ENCODE data around the gene HTR2C.
"Not testable (repeated sequence)": the region's sequence is repeated elsewhere in the genome, so short reads cannot be mapped to it uniquely, and the experiment has no call there.

The HTR2C gene

DNA sequence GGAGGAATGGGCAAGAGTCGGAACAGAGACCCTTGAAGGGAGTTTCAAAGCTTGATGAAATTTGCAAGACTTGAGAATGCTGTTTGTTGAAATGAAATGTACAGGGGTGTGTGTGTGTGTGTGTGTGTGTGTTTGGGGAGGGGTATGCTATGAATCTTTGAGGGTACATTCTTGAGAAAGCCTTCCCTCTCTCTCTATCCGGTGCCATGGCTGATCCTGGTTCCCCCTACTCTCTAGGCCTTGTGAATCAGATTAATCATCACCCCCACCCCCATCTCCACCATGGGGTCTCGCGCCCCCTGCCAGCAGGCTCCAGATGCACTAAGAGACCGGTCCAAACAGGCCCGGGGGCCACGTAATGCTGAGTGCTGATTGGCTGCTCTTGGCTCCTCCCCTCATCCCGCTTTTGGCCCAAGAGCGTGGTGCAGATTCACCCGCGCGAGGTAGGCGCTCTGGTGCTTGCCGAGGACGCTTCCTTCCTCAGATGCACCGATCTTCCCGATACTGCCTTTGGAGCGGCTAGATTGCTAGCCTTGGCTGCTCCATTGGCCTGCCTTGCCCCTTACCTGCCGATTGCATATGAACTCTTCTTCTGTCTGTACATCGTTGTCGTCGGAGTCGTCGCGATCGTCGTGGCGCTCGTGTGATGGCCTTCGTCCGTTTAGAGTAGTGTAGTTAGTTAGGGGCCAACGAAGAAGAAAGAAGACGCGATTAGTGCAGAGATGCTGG is at the start of gene HTR2C:
TSS of gene HTR2C (plus strand) at position 441 of the 729 bp plus-strand sequence. CDS start 142,851 bp downstream, outside the sequence.
- no peak for DNase-seq (ENCODE audit: low read depth in 2 of 2)

DNA sequence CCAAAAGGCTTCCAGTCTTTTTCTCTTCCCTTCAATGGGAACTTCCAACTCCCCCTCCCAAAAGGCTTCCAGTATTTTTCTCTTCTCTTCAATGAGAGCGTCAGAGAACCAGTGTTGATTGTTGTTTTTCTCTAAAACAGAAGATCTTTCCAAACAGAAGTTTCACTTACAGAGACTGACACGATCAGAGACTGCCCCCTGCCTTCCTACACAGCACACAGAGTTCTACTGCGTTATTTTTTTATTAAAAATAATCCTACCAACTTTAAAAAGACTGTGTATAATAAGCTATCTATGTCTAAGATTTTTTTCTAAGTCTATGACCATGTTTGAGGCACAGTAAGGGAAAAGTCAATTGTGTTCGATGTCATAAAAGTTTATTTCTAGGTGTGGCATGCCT is 3.5 kb upstream of the HTR2C start:
- DNase-seq (ENCODE audit: low read depth in 2 of 2) = no peak

DNA sequence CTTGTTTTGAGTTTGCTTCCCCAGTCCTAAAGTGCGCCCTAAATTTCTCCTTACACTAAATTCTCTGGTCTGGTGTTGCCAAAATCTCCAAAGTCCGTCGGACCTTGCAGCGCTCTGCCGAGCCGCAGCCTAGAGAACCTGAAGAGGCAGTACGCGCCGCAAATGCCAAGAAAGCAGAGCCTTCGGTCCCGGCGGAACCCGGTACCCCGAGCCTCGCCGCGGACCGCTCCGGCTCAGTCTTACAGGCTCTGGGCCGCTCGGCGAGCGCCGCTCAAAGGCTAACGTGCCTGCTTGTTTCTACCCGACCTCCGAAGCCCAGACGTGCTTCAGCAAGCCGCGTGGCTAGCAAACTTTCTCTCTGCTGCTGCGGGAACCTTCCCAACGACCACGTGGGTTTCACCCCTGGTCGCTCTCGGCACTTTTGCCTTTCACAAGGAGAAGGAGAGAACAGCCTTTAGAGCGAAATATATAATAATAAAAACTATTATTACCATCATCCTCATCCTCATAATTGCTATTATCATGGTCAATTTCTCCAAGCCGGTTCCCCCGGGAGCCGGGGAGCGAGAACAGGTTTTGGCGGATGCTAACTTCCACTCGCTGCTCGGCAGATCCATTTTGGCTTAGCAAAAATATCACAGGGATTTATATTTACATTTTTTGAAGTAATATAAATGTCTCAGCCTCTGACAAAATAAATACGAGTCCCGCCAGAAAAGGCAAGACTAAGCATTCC is 2.2 kb upstream of the HTR2C start:
- DNase-seq (ENCODE audit: low read depth in 2 of 2) = no peak

DNA sequence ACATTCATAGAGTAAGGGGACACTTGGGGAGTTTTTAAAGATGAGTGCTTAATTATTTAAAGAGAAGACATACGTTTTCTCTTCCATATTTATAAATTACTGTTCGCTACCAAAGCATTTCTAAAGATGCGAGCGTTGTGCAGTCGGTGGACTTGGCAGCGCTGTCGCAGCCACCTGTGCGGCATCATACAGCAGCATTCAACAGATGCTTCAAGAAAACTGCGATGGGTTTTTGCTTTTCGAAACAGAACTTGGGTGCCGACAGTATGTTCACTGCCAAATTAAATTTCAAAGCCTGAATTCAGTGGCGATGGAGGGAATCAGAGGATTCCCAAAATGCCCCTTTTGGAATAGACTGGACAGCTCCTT is 1.6 kb upstream of the HTR2C start:
- no peak for DNase-seq (ENCODE audit: low read depth in 2 of 2)

DNA sequence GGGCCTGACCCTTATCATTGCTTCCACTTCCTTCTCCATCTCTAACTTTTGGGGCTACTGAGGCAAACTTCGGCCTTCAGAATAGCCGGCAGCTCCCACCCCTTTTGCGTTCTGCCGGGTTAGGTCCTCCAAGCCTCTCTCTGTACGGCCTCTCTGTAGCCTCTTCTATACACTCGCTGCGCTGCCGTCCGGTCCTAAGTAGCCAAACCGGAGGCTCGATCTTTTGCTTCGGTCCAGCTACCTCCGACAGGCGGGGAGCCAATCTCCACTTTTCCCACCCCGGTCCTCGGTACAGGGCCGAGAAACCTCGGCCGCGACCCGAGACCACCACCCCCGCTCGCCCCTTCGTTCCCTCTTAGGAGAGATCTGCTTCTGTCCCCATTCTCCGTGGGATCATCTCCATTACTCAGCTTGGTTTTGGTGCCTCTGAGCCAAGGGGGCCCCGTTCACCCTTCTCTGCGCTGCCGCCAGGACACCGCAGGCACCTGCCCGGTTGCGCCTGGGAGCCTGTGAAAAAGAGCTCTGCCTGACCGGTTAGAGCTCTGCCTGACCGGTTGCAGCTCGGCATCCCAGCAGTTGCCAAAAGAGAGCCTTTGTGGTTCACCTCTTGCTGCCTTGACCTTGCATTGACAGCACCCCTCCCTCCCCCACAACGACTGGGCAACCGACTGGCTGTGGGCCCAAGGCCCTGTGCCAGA is 1.0 kb upstream of the HTR2C start:
- no peak for DNase-seq (ENCODE audit: low read depth in 2 of 2)

DNA sequence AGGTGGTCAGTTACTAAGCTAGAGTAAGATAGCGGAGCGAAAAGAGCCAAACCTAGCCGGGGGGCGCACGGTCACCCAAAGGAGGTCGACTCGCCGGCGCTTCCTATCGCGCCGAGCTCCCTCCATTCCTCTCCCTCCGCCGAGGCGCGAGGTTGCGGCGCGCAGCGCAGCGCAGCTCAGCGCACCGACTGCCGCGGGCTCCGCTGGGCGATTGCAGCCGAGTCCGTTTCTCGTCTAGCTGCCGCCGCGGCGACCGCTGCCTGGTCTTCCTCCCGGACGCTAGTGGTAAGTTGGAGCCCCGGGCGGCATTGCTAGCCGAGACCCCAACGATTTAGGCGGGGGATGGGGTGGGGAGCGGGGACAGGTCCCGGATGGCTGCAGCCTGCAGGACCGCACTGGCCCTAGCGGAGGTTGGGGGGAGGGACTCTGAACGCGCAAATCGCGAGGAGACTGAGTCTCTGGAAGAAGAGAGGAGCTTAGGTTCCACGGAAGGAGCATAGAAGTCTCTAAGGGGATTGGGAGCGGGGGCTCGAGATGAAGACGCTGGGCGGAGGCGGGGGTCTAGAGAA is 573 bp downstream of the HTR2C start:
- no peak for DNase-seq (ENCODE audit: low read depth in 2 of 2)

DNA sequence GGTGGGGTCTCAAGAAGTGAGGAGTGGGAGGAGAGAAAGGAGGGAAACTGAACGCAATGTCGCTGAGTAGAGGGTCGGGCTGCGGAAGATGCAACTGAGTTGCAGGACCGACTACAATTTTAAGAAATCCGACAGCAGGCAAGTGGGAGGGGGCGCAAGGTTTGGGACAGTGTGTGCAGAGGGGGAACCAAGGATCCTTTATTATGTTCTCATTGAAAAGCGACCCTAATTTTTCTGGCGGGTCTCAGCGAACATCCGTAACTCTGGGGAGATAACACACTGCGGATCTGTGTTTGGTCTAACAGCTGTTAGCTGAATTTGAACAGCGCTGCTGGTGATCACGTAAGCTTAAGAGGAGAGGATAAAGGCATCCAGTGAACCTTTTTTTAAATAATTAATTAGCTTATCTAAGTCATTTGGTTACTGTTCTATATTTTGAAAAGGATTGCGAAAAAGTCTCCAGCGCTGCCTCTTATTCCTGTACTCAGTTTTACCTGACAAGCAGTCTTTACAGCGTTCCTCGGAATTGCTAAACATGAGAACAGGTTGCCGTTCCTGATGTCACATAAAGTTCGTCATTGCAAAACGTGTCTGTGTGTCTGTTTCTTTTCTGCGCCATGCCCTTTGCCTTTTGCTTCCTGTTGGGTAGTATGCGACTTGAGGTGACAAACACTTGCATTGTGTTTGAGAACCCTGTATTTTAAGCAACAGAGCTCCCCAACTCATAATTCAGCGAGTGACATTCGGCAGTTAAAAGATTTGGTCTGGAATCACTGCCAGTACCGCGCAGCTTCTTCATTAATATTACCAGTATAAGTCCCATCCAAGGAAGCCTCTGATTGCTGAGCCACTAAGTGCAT is 1.3 kb downstream of the HTR2C start:
- DNase-seq (ENCODE audit: low read depth in 2 of 2) = no peak

DNA sequence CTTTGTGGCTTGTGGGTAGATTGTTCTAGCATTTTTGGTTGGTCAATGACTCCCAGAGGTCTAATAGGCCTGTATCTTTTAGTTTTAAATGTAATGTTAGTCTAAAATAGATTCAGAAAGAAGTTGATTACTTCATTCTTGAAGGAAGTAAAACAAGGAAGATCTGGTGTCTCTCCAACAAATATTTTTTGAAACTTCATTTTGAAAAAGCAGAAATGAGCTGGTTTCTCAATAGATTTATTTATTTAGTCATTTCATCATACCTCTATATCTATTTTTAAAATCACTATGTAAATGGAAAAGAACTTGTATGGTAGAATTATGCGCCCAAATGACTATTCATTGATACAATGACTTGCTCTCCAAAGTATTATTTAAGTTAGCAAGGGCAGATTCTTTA is 7.2 kb downstream of the HTR2C start:
- no peak for DNase-seq (ENCODE audit: low read depth in 2 of 2)

DNA sequence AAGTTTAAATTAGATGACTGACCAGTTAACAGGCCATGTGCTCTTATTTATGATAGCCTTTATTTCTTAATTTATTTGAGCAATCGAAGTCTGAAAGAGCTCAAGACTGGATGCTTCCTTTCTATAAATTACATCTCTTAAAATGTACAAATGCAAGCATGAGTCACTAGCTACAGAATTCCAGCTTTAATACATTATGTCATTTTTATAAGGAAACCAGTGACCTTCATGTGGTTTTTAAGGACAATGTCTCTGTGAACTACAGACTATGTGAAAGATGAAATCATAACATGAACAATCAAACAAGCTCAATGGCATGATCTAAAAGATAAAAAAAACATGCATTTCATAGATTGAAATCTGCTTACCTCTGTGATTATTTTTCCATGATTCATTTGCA is 15.4 kb downstream of the HTR2C start:
- DNase-seq (ENCODE audit: low read depth in 2 of 2) = no peak

DNA sequence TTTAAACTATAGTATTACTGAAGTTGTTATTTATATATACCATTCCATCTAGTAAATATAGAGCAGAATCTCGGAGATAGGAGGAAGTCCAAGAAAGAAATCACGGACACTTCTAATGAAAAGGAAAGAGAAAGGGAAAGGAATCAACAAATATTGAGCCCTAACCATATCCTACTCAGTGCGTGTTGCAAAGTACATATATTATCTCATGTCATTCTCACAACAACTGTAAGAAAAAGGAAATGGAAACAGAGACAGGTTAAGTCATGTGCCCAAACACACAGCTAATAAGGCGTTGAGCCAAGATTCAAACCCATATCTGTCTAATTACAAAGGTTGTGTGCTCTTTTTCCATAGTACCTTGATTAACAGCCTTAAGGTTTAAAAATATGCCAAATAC is 16.0 kb downstream of the HTR2C start:
- DNase-seq (ENCODE audit: low read depth in 2 of 2) = no peak

DNA sequence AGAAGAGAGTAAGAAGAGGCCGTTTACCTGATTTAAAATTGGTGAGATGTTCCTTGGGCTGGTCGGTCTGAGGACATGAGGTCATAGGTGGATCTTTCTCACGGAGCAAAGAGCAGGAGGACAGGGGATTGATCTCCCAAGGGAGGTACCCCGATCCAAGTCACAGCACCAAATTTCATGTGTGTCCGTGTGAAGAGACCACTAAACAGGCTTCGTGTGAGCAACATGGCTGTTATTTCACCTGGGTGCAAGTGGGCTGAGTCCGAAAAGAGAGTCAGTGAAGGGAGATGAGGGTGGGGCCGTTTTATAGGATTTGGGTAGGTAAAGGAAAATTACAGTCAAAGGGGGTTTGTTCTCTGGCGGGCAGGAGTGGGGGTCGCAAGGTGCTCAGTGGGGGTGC is 22.7 kb downstream of the HTR2C start:
- not testable (repeated sequence) for DNase-seq (ENCODE audit: low read depth in 2 of 2)

DNA sequence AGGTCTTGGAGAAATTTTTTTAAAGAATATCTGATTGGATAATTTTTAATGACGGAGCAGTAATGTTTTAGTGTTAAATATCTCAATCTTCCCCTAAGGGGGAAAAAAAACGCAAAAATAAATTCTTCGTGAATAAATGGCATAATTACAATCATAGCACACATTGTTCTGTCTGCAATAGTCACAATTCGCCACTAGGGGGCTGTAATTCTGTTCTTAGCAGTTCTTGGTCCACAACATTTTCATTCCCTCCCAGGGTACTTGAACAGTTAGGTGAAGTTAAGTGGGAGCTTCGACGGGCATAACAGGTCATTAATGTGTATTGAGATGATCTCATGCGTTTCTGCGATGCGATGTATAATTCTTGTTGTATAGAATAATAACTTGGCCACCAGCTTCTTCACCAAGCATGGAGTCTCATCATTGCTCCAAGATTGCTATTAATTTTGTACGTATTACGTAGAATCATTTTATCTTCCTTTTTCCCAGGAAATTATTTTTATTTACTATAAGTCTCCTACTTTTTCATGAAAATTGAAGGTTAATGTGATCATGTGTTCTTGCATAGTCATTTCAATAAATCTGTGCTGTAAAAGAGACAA is 27.2 kb downstream of the HTR2C start:
- DNase-seq (ENCODE audit: low read depth in 2 of 2) = peak in 1 of 2 donors; percentile 5

DNA sequence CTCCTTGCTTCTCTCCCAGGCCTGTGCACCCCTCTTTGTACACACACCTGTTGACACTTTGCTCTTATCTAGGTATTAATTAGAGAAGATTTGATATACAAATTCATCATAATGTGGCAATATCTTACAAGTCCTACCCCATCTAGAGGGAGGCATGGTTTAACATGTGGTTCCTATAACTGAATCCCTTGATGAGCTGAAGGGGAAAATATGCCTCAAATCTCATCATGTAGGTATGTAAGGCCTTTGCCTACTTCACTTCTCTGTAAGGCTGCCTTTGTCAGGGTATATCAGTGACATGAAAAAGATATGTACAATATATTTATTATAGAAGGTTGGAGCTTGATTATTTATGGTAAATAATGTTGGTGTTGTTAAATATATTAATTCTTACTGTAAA is 31.9 kb downstream of the HTR2C start:
- no peak for DNase-seq (ENCODE audit: low read depth in 2 of 2)

DNA sequence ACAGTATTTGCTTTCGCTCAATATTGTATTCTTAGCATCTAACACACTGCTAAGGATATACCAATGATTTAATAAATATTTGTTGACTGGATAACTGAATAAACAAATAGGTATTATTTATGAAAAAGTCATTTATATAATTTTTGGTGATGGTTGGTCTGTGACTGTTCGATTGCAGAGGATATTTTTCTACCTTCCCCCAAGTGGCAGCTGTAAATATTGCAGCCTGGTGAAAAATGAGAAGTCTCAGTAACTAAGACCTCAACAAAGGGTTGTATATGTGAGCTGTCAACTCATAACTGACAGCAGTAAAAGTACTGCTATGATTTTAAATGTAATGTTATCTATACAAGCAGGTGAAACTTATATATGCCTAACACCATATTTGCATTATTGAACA is 36.0 kb downstream of the HTR2C start:
- DNase-seq (ENCODE audit: low read depth in 2 of 2) = no peak

DNA sequence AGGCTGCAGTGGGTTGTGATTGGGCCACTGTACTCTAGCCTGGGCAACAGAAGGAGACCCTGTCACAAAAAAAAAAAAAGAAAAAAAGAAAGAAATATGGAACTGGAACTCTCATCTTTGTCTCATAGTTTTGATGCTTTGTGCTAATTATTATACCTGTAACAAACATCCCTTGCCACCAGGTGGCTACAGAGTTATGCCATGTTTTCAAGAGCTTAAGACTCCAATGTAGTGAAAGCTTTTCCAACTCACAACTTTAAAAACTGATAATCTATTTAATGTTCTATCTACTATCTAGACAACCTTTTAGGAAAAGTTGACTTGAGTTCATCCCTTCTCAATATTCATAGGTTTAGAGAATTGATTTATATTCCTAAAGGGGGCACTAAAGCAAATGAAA is 42.4 kb downstream of the HTR2C start:
- no peak for DNase-seq (ENCODE audit: low read depth in 2 of 2)

DNA sequence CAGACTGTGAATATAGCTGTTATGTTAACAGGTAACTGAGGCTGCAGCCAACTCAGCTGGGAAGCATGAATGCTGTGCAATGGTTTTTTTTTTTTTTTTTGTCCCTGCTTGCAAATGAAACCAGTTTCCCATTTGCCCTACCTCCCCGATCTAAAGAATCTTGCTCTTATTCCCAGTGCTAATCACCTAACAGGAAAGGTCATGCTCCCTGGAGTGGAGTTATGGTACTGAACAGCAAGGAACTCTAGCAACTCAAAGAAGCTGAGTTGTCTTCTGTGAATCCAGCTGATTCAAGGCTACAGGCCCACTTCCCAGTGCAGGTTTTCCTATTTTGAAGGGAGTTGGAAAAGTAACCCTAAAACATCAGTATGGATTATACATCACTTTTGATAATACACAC is 52.1 kb downstream of the HTR2C start:
- DNase-seq (ENCODE audit: low read depth in 2 of 2) = no peak

DNA sequence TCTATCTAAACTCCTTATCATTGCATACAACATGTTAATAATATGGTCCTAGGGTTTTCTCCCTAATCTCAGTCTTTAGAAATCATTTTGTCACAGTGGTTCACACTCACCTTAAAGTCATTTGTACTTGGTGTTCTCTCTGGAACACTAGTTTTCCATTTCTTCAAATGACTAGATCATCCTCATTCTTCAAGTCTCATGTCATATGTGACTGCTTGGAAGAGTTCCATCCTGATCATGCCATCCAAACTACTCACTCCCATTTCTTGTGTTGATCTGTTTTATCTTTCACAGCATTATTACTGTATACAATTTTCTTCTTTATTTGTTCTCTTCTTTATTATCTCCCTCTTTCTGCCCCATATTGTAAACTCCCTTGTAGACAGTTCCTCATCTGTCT is 66.5 kb downstream of the HTR2C start:
- DNase-seq (ENCODE audit: low read depth in 2 of 2) = no peak

DNA sequence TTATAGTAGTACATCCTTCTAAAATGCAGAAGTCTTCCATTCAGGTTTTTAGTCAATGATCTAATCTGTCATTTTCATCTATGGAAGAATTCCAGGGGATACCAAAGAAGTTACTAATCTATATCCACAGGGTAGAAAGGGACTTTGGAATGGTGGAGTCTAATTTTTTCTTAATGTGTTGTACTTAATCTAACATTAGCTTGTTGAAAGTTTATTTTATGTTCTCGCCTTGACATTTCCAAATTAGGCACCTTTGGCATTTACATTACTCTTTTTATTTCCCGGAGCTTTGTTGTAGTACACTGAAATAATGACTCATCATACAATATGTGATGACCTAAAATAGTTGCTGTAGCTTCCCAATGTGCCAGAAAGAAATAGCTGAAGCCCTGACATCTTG is 91.5 kb downstream of the HTR2C start:
- no peak for DNase-seq (ENCODE audit: low read depth in 2 of 2)

DNA sequence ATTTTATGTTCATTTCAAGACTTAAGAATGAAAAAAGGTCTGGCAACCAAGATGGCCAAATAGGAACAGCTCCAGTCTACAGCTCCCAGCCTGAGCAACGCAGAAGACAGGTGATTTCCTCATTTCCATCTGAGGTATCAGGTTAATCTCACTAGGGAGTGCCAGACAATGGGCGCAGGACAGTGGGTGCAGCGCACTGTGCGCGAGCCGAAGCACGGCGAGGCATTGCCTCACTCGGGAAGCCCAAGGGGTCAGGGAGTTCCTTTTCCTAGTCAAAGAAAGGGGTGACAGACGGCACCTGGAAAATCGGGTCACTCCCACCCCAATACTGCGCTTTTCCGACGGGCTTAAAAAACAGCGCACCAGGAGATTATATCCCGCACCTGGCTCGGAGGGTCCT is 116.6 kb downstream of the HTR2C start:
- not testable (repeated sequence) for DNase-seq (ENCODE audit: low read depth in 2 of 2)

DNA sequence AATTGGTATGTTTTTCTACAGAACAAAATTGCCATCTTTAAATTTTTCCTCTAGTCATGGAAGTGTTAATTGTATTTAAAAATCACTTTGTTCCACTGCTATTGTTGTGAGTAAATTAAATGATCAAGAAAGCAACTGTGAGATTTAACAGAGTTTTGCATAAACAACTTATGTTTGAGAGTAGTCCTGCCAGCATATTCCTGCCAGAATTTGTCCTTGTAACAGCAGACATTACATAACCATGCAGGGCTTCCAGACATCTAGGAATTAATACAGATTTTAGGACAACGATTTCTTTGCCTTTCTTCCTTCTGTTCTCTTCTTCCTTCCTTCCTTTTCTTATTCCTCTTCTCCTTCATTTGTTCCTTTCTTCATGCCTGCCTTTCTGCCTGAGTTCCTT is 125.5 kb downstream of the HTR2C start:
- DNase-seq (ENCODE audit: low read depth in 2 of 2) = no peak

DNA sequence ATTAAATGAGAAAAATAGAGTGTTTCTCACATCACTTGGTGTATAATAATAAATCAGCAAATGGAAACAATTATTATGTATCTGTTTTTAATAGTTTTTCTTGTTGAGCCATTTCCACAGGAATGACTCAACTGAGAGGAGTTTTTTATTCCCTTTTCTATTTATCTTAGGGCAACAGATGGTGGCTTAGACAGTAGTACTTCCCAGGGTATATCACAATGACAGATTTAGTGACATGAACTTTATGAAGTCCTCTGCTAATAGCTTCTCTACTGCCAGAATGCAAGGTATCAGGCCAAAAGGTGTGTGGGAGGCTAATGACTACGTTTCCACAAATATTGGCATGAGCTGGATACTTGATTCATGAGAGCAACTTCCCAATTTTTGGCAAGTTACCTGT is 126.7 kb downstream of the HTR2C start:
- DNase-seq (ENCODE audit: low read depth in 2 of 2) = no peak

Data from stimulated activated CD4-positive, alpha-beta T cell treated with anti-CD3 and anti-CD28 coated beads, Interleukin-1b, Interleukin-23, amount 100 ng/mL, for 4 hours (primary cell).